Measurements from ENCODE around the gene ATXN7L1. TPM values are rescaled to one million over a fixed set of nuclear protein-coding genes. Genes with fewer than 3 reads are reported as not detected.

The ATXN7L1 gene
- total RNA-seq, 2 donors from 2014 or later, result 1.7 to 3.2 TPM

DNA sequence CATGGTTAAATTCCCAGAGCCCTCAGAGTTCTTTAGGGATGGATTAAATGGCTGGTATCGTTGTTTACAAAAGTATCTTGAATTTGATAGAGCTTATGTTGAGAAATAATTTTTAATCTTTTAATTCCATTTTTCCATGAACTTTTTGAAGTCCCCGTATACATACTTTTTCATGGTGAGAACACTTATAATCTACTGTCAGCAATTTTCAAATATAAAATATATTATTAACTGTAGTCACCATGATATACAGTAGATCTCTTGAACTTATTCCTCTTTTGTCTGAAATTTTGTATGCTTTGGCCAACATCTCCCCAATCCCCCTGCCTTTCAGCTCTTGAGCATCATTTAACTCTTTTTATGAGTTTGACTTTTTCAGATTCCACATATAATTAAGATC is 304.5 kb downstream of the ATXN7L1 start:
- Histone ChIP-seq H3K4me3 (no peak overlapping the region), H3K36me3 (peaks cover 10% of the 10 kb centered on the region), H3K27ac (no peak overlapping the region), H3K27me3 (no peaks in the 10 kb centered on the region), H3K4me1 (no peaks in the 10 kb centered on the region), H3K9me3 (no peaks in the 10 kb centered on the region)
- no peak for DNase-seq (ENCODE audit: low spot score)
- TF ChIP-seq, protein P1, sequence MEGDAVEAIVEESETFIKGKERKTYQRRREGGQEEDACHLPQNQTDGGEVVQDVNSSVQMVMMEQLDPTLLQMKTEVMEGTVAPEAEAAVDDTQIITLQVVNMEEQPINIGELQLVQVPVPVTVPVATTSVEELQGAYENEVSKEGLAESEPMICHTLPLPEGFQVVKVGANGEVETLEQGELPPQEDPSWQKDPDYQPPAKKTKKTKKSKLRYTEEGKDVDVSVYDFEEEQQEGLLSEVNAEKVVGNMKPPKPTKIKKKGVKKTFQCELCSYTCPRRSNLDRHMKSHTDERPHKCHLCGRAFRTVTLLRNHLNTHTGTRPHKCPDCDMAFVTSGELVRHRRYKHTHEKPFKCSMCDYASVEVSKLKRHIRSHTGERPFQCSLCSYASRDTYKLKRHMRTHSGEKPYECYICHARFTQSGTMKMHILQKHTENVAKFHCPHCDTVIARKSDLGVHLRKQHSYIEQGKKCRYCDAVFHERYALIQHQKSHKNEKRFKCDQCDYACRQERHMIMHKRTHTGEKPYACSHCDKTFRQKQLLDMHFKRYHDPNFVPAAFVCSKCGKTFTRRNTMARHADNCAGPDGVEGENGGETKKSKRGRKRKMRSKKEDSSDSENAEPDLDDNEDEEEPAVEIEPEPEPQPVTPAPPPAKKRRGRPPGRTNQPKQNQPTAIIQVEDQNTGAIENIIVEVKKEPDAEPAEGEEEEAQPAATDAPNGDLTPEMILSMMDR (IDR thresholded peaks at IDR 0.05), result no peak

DNA sequence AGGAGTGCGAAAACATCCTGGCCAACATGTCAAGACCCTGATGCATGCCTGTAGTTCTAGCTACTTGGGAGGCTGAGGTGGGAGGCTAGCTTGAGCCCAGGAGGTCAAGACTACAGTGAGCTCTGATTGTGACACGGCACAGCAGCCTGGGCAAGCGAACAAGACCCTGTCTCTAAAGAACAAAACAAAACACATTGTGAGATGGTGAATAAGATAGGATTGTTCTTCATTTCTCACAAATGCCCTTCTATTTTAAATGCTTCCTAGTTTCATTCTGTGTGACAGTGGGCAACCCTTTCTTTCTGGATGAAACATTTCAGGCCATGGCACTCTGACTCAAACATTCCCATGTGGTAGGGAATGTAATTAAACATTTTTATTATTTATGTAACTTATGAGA is 308.6 kb downstream of the ATXN7L1 start:
- no peak overlapping the region for H3K27ac ChIP-seq
- H3K4me1 ChIP-seq, result no peaks in the 10 kb centered on the region
- H3K36me3 ChIP-seq, result peaks cover 47% of the 10 kb centered on the region
- H3K27me3 ChIP-seq, result no peaks in the 10 kb centered on the region
- H3K9me3 ChIP-seq, result no peaks in the 10 kb centered on the region
- DNase-seq (ENCODE audit: low spot score), result no peak
- TF ChIP-seq, protein P1 (IDR thresholded peaks at IDR 0.05), result no peak
- no peak overlapping the region for H3K4me3 ChIP-seq

DNA sequence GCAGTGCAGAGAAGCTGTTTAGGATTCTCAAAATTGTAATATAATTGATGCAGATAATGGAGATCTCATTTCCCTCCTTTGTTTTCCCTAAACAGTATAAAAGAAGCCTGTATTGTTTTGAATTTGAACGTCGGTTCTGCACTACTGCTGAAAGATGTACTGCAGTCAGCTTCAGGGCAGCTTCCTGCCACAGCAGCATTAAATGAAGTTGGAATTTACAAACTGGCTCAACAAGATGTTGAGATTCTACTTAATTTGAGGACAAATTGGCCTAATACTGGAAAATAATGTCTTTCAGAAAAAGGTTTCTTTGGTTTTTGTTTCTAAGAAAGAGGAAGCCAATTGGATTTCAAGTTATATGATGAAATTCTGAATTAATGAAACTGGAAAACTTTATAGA is 309.4 kb downstream of the ATXN7L1 start:
- Histone ChIP-seq H3K4me3 (no peak overlapping the region), H3K27ac (no peak overlapping the region), H3K36me3 (peaks cover 55% of the 10 kb centered on the region), H3K4me1 (no peaks in the 10 kb centered on the region), H3K9me3 (no peaks in the 10 kb centered on the region), H3K27me3 (no peaks in the 10 kb centered on the region)
- DNase-seq (ENCODE audit: low spot score), result no peak
- TF ChIP-seq, protein P1 (IDR thresholded peaks at IDR 0.05), result no peak

GRCh38 chr7:105565190-105565589 is 311.2 kb downstream of the ATXN7L1 start:
- Histone ChIP-seq H3K27ac (no peak overlapping the region), H3K36me3 (peaks cover 70% of the 10 kb centered on the region), H3K4me3 (no peak overlapping the region), H3K9me3 (no peaks in the 10 kb centered on the region), H3K27me3 (no peaks in the 10 kb centered on the region), H3K4me1 (no peaks in the 10 kb centered on the region)
- TF ChIP-seq, protein P1 (IDR thresholded peaks at IDR 0.05), result no peak
- DNase-seq (ENCODE audit: low spot score), result no peak

DNA sequence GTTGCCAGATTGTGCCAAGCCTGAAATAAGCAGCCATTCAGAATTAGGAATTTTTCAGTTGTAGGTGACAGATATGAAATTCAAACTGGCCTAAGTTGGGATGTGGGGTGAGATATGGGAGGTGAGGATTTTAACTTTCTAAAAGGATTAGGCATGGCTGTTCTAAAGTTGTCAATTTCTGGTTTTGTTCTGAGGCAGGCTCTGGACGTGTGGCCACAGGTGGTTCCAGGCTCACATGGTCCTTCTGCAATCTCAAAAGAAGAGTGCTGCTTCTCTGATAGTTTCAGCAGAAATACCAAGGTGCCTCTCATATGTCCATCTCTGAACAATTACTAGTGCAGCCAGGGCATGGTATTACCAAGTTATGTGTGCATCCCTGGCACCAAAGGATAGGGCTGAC is 316.5 kb downstream of the ATXN7L1 start:
- Histone ChIP-seq H3K27ac (no peak overlapping the region), H3K9me3 (no peaks in the 10 kb centered on the region), H3K36me3 (peaks cover 83% of the 10 kb centered on the region), H3K27me3 (no peaks in the 10 kb centered on the region), H3K4me1 (no peaks in the 10 kb centered on the region), H3K4me3 (no peak overlapping the region)
- no peak for DNase-seq (ENCODE audit: low spot score)
- TF ChIP-seq, protein P1 (IDR thresholded peaks at IDR 0.05), result no peak

Other genes starting within 250 kb of the ATXN7L1 start
- under 1 TPM in 1 of 2 donors, not detected in 1; 0.79 TPM for gene CDHR3, start 86.7 kb upstream of the ATXN7L1 start, total RNA-seq
- 10 to 100 TPM; 68.5 to 89.1 TPM for gene SYPL1, start 235.7 kb upstream of the ATXN7L1 start, total RNA-seq

Data from right atrium auricular region (tissue), 2 donors.